K562 (cell line): ENCODE measurements around the gene TRMT1L. TPM values are rescaled to one million over a fixed set of nuclear protein-coding genes. Genes with fewer than 3 reads are reported as not detected.

Source experiments
- ATAC-seq: fragments of 200-7000 bp; cut with Tn5 transposase; 3 replicates; pipeline ENCODE4 v1.9.1; 2020; ENCODE audit warnings: moderate library complexity
- BruUV-seq: library from RNA; stranded (reverse); fragments of 400-500 nt; replicated peaks from 2 replicates; lab custom pipeline; 2021; lab: Mats Ljungman, UMichigan
- CTCF ChIA-PET: fragments of 300-600 bp; formaldehyde crosslinking; extraction: SDS; loops from one replicate; lab custom pipeline; 2021; ENCODE audit warnings: low intra/inter-chr PET ratio; lab: Yijun Ruan, JAX
- POLR2A ChIA-PET: fragments of 300-600, 350-650 bp; sonication (Branson Sonifier 250); formaldehyde crosslinking; extraction: SDS; loops from one replicate; lab custom pipeline; 2021; ENCODE audit warnings: antibody characterized with exemption, inconsistent platforms; lab: Yijun Ruan, JAX
- DNase-seq, 4 experiments: peaks; one replicate each; pipeline versions ENCODE4 v3.0.0 to v3.0.0-alpha.2; 2011 to 2018; ENCODE audit warnings: low spot score in 3 of 4, mixed read lengths in 3 of 4; ENCODE audit errors: extremely low read depth in 1 of 4
- FAIRE-seq: peaks from 2 replicates; lab custom pipeline; 2011; peaks lifted over from hg19 to GRCh38; lab: Jason Lieb, UNC
- H2AFZ ChIP-seq: 2 replicates; pipeline ENCODE4 v1.6.0; 2011; ENCODE audit warnings: low read depth, low read length, control low read depth, inconsistent platforms
- H3K27ac ChIP-seq: fragments of 200-600 bp; 3 replicates; pipeline ENCODE4 v1.8.0; 2011; ENCODE audit warnings: low read depth, mild to moderate bottlenecking, control low read depth, inconsistent platforms, low read length, moderate library complexity, mixed read lengths; ENCODE audit errors: extremely low read depth
- H3K27me3 ChIP-seq, 2 experiments: fragments of 300-600 bp in 1 of 2; 2 replicates in 1 of 2; 3 replicates in 1 of 2; pipeline versions ENCODE4 v1.6.0 to v1.8.0; 2011; ENCODE audit warnings: inconsistent platforms in 2 of 2, low read length in 2 of 2, mild to moderate bottlenecking in 1 of 2, mixed read lengths in 1 of 2, moderate library complexity in 1 of 2; ENCODE audit not compliant: control insufficient read depth in 2 of 2, insufficient read depth in 2 of 2
- H3K36me3 ChIP-seq: fragments of 300-600 bp; 3 replicates; pipeline ENCODE4 v1.8.0; 2011; ENCODE audit warnings: mild to moderate bottlenecking, low read length, inconsistent platforms; ENCODE audit not compliant: control insufficient read depth, insufficient read depth
- H3K4me1 ChIP-seq, 2 experiments: fragments of 200-600 bp in 1 of 2; replicated peaks in 1 of 2; 2 replicates in 1 of 2; 3 replicates in 1 of 2; pipeline versions ENCODE4 v1.5.1 to v1.8.0; 2011; ENCODE audit warnings: inconsistent platforms in 2 of 2, low read length in 2 of 2, mild to moderate bottlenecking in 1 of 2, mixed read lengths in 1 of 2, moderate library complexity in 1 of 2; ENCODE audit not compliant: control insufficient read depth in 2 of 2, insufficient read depth in 2 of 2
- H3K4me2 ChIP-seq: 2 replicates; pipeline ENCODE4 v1.6.1; 2011; ENCODE audit warnings: low read length, control low read depth, inconsistent platforms, mixed read lengths; ENCODE audit not compliant: insufficient read depth
- H3K4me3 ChIP-seq: fragments of 200-600 bp; sonication (generic), shearing (Covaris generic); 2 replicates; pipeline ENCODE4 v1.5.1; 2016; ENCODE audit warnings: control low read depth, inconsistent platforms
- H3K79me2 ChIP-seq: fragments of 200-600 bp; 3 replicates; pipeline ENCODE4 v1.8.0; 2011; ENCODE audit warnings: low read length, inconsistent platforms; ENCODE audit not compliant: control insufficient read depth, insufficient read depth
- H3K9ac ChIP-seq, 2 experiments: 2 replicates each; pipeline versions ENCODE4 v1.6.0 to v1.6.1; 2011; ENCODE audit warnings: low read depth in 2 of 2, low read length in 2 of 2, control low read depth in 1 of 2, inconsistent platforms in 1 of 2, mild to moderate bottlenecking in 1 of 2, mixed read lengths in 1 of 2; ENCODE audit not compliant: insufficient read depth in 1 of 2
- H3K9me1 ChIP-seq: one replicate; pipeline ENCODE4 v1.6.0; 2011; ENCODE audit warnings: inconsistent platforms, mild to moderate bottlenecking, low read length, moderate library complexity; ENCODE audit not compliant: control insufficient read depth, insufficient read depth
- H3K9me3 ChIP-seq: replicated peaks from 2 replicates; pipeline ENCODE4 v1.5.1; 2011; ENCODE audit warnings: low read depth, low read length, inconsistent platforms; ENCODE audit not compliant: control insufficient read depth, insufficient read depth
- H4K20me1 ChIP-seq: replicated peaks from 2 replicates; pipeline ENCODE4 v1.6.1; 2011; ENCODE audit warnings: low read length, inconsistent platforms, mixed read lengths; ENCODE audit not compliant: control insufficient read depth, insufficient read depth
- CHD1 ChIP-seq: fragments of 200-600 bp; sonication (generic); IDR thresholded peaks from one replicate; pipeline ENCODE4 v1.6.1; 2012; ENCODE audit warnings: mild to moderate bottlenecking, moderate library complexity, low read length, inconsistent platforms
- HLTF ChIP-seq: fragments of 450-650 bp; IDR thresholded peaks from 2 replicates; pipeline ENCODE4 v1.6.1; 2016
- KDM5B ChIP-seq: fragments of 200-600 bp; sonication (generic); IDR thresholded peaks from 2 replicates; pipeline ENCODE4 v1.6.1; 2012; ENCODE audit warnings: low read depth, mild to moderate bottlenecking, moderate library complexity, low read length, control low read depth, inconsistent platforms; ENCODE audit not compliant: insufficient replicate concordance
- MAFG ChIP-seq: fragments of 450-650 bp; conservative IDR thresholded peaks from 2 replicates; pipeline ENCODE4 v1.6.1; 2016; ENCODE audit warnings: missing genetic modification characterization, missing compliant biosample characterization
- MTA2 ChIP-seq: fragments of 450-650 bp; IDR thresholded peaks from 2 replicates; pipeline ENCODE4 v1.6.1; 2016; ENCODE audit warnings: low read depth
- SAFB2 ChIP-seq: fragments of 200-400 bp; formaldehyde crosslinking; IDR thresholded peaks from 2 replicates; pipeline ENCODE4 v1.6.1; 2018; ENCODE audit warnings: borderline replicate concordance, low read length, low read depth, moderate library complexity; ENCODE audit not compliant: severe bottlenecking
- SMARCB1 ChIP-seq: IDR thresholded peaks from 2 replicates; pipeline ENCODE4 v1.6.1; 2011; ENCODE audit warnings: improper control_type of control experiment, low read depth; ENCODE audit not compliant: insufficient read length
- SOX6 ChIP-seq: fragments of 450-650 bp; IDR thresholded peaks from 2 replicates; pipeline ENCODE4 v1.6.1; 2014; ENCODE audit warnings: mild to moderate bottlenecking
- SREBF1 ChIP-seq: fragments of 150-350 bp; IDR thresholded peaks from 2 replicates; pipeline ENCODE4 v1.6.1; 2014; ENCODE audit warnings: antibody characterized with exemption, low read depth, low read length, borderline replicate concordance
- TRIM25 ChIP-seq: fragments of 450-650 bp; IDR thresholded peaks from 2 replicates; pipeline ENCODE4 v1.7.0; 2016; ENCODE audit warnings: borderline replicate concordance
- TRIM28 ChIP-seq: fragments of 450-650 bp; IDR thresholded peaks from 2 replicates; pipeline ENCODE4 v1.6.1; 2017
- USF2 ChIP-seq: sonication (generic); formaldehyde crosslinking; IDR thresholded peaks from 2 replicates; pipeline ENCODE4 v1.5.0; 2020; ENCODE audit warnings: missing genetic modification reagents
- XRCC5 ChIP-seq: fragments of 200-400 bp; formaldehyde crosslinking; IDR thresholded peaks from 2 replicates; pipeline ENCODE4 v1.6.1; 2017; ENCODE audit warnings: low read depth, mild to moderate bottlenecking, low read length
- ZFP30 ChIP-seq: fragments of 250-450 bp; sonication (Bioruptor Pico); IDR thresholded peaks from 2 replicates; pipeline ENCODE4 v1.8.0; 2022; ENCODE audit warnings: moderate library complexity, mild to moderate bottlenecking, inconsistent platforms, borderline replicate concordance
- ZNF197 ChIP-seq: fragments of 200-800 bp; sonication (Bioruptor generic); IDR thresholded peaks from 2 replicates; pipeline ENCODE4 v1.6.1; 2016; ENCODE audit warnings: low read depth, missing genetic modification characterization, missing compliant biosample characterization
- ZNF511 ChIP-seq: sonication (generic); formaldehyde crosslinking; IDR thresholded peaks from 2 replicates; pipeline ENCODE4 v1.8.0; 2022; ENCODE audit warnings: mild to moderate bottlenecking, missing genetic modification reagents
- ZNF512 ChIP-seq: IDR thresholded peaks from 2 replicates; pipeline ENCODE4 v1.6.1; 2016; ENCODE audit warnings: missing genetic modification characterization, missing compliant biosample characterization
- ZNF699 ChIP-seq: fragments of 250-450 bp; sonication (Bioruptor Pico); IDR thresholded peaks from 2 replicates; pipeline ENCODE4 v1.8.0; 2021; ENCODE audit warnings: mild to moderate bottlenecking, moderate library complexity; ENCODE audit not compliant: insufficient replicate concordance
- WGBS: fragments of 100-300 bp; shearing (Covaris generic); methylation state at CpG from one replicate; pipeline ENCODE4 v1.1.6; 2016; ENCODE audit warnings: low coverage, mixed read lengths; ENCODE audit not compliant: insufficient coverage; ENCODE audit errors: missing lambda C conversion rate; 5-methylcytosine and 5-hydroxymethylcytosine counted together
- in situ Hi-C: fragments of 300-500 bp; cut with MboI; formaldehyde crosslinking; loops from 4 replicates; pipeline ENCODE4 v1.15.0; 2018; ENCODE audit warnings: inconsistent platforms, mixed read lengths
- intact Hi-C: fragments of 100-400 bp; cut with micrococcal nuclease; formaldehyde crosslinking; loops from 2 replicates; pipeline ENCODE4 v1.14.2; 2022
- polyA plus RNA-seq, 8 experiments: library from polyadenylated mRNA; depleted of rRNA in 4 of 8; stranded (reverse) in 5 of 8; unstranded in 3 of 8; fragments of >200 nt; fragmentation: Nextera tagmentation in 2 of 8; fragmentation: Illumina TruSeq in 1 of 8; extraction: Ambion mirVana in 2 of 8; extraction: Trizol in 1 of 8; gene quantifications; 2 replicates each; pipeline versions ENCODE4 v1.2.1 to v1.2.3, GENCODE V29; 2011 to 2014; ENCODE audit warnings: inconsistent platforms in 1 of 8, missing spikeins in 1 of 8
- total RNA-seq, 7 experiments: library from RNA; depleted of rRNA in 6 of 7; stranded (reverse); fragments of >200 nt in 6 of 7; fragmentation: Illumina TruSeq in 2 of 7; extraction: Trizol in 2 of 7; gene quantifications; 2 replicates each; pipeline versions ENCODE4 v1.2.1 to v1.2.3, GENCODE V29; 2011 to 2021; ENCODE audit warnings: low replicate concordance in 1 of 7

Gene TRMT1L
- total and polyA plus RNA-seq, 9 of the 15 experiments (the other 6 are each of a cell fraction or from before 2014, with no cell fraction given) = 6.4 to 88.9 (median 32.9) TPM

GRCh38 chr1:185096531-185096930 lies 60.2 kb downstream of the TRMT1L start (continued):
- TF ChIP-seq CHD1 (no peak), SAFB2 (no peak), ZNF511 (CRISPR knock-in tag) (no peak), TRIM28 (no peak), HLTF (no peak), KDM5B (no peak)

GRCh38 chr1:185094761-185095160 lies 62.0 kb downstream of the TRMT1L start:
- BruUV-seq = no TSS peak
- Histone ChIP-seq H3K9me1 (no peaks in the 10 kb centered on the region), H2AFZ (no peak overlapping the region), H3K4me2 (no peak overlapping the region), H3K27me3 (no peaks in the 10 kb centered on the region), H3K79me2 (no peaks in the 10 kb centered on the region), H3K9ac (no peak overlapping the region), H3K4me3 (no peak overlapping the region), H3K4me1 (no peaks in the 10 kb centered on the region), H3K27ac (no peak overlapping the region), H3K36me3 (peaks cover 54% of the 10 kb centered on the region), H3K9me3 (no peaks in the 10 kb centered on the region), H4K20me1 (no peaks in the 10 kb centered on the region)
- no peak for TF ChIP-seq ZNF699 (CRISPR knock-in tag)
- no peak for TF ChIP-seq TRIM25
- no peak for TF ChIP-seq MTA2
- TF ChIP-seq ZNF197 (CRISPR knock-in tag) = no peak
- no peak for TF ChIP-seq MAFG (tag)
- TF ChIP-seq ZNF512 (tag) = no peak
- TF ChIP-seq USF2 = no peak
- no peak for TF ChIP-seq ZFP30 (CRISPR knock-in tag)
- TF ChIP-seq XRCC5 = no peak
- TF ChIP-seq SREBF1 = no peak
- TF ChIP-seq SOX6 = no peak
- TF ChIP-seq SMARCB1 = no peak
- no peak for DNase-seq
- WGBS = 79% methylated on average over 2 of the region's 2 CpGs
- CTCF ChIA-PET = no interaction called here
- intact Hi-C loops = no loop called here
- no peak for FAIRE-seq
- in situ Hi-C loops = no loop called here
- ATAC-seq = no peak
- POLR2A ChIA-PET = no interaction called here
